CD14-positive monocyte (primary cell): Measurements from ENCODE around the gene CYP17A1. TPM values are rescaled to one million over a fixed set of nuclear protein-coding genes. Genes with fewer than 3 reads are reported as not detected.

Experiments used
- DNase-seq, 3 donors: peaks; one replicate each; pipeline ENCODE4 v3.0.0-alpha.2; 2011 to 2022
- H2AFZ ChIP-seq: 2 replicates; pipeline ENCODE4 v1.6.0; 2012; ENCODE audit warnings: mild to moderate bottlenecking, low read depth, low read length, inconsistent platforms; ENCODE audit not compliant: insufficient read depth, poor library complexity, severe bottlenecking
- H3K27ac ChIP-seq, 2 donors: 1 replicate in 1 of 2; 2 replicates in 1 of 2; pipeline ENCODE4 v1.5.1; 2012 to 2013; ENCODE audit warnings: low read length in 2 of 2, control low read depth in 1 of 2, inconsistent platforms in 1 of 2, low read depth in 1 of 2, mild to moderate bottlenecking in 1 of 2
- H3K27me3 ChIP-seq, 2 donors: one replicate each; pipeline versions ENCODE4 v1.6.0 to v1.6.1; 2011 to 2013; ENCODE audit warnings: low read length in 2 of 2; ENCODE audit not compliant: control insufficient read depth in 2 of 2, insufficient read depth in 2 of 2
- H3K36me3 ChIP-seq, 2 donors: replicated peaks in 1 of 2; 1 replicate in 1 of 2; 2 replicates in 1 of 2; pipeline versions ENCODE4 v1.5.1 to v1.6.1; 2012 to 2013; ENCODE audit warnings: low read length in 2 of 2, control low read depth in 1 of 2, inconsistent platforms in 1 of 2, mild to moderate bottlenecking in 1 of 2; ENCODE audit not compliant: insufficient read depth in 2 of 2, control insufficient read depth in 1 of 2
- H3K4me1 ChIP-seq, 2 donors: 1 replicate in 1 of 2; 2 replicates in 1 of 2; pipeline versions ENCODE4 v1.5.1 to v1.6.1; 2012 to 2013; ENCODE audit warnings: low read length in 2 of 2, control low read depth in 1 of 2, inconsistent platforms in 1 of 2, mild to moderate bottlenecking in 1 of 2, moderate library complexity in 1 of 2; ENCODE audit not compliant: insufficient read depth in 2 of 2, control insufficient read depth in 1 of 2
- H3K4me2 ChIP-seq: replicated peaks from 2 replicates; pipeline ENCODE3; 2012; ENCODE audit warnings: low read length, moderate library complexity, mild to moderate bottlenecking; ENCODE audit not compliant: poor library complexity, severe bottlenecking; ENCODE audit errors: extremely low read depth
- H3K4me3 ChIP-seq, 3 experiments: fragments of 200-600 bp in 1 of 3; sonication (generic) in 1 of 3; replicated peaks in 1 of 3; 1 replicate in 2 of 3; 2 replicates in 1 of 3; pipeline ENCODE4 v1.5.1; 2011 to 2013; ENCODE audit warnings: low read length in 3 of 3, mild to moderate bottlenecking in 3 of 3, control low read depth in 2 of 3, low read depth in 2 of 3, inconsistent platforms in 1 of 3, moderate library complexity in 1 of 3
- H3K79me2 ChIP-seq: 2 replicates; pipeline ENCODE4 v1.6.0; 2012; ENCODE audit warnings: mild to moderate bottlenecking, control low read depth, inconsistent platforms, low read length, moderate library complexity; ENCODE audit not compliant: insufficient read depth
- H3K9ac ChIP-seq: 2 replicates; pipeline ENCODE4 v1.6.0; 2017; ENCODE audit warnings: low read length, mild to moderate bottlenecking; ENCODE audit not compliant: insufficient read depth, poor library complexity, severe bottlenecking
- H3K9me3 ChIP-seq, 2 donors: replicated peaks in 1 of 2; 1 replicate in 1 of 2; 2 replicates in 1 of 2; pipeline versions ENCODE4 v1.5.1 to v1.6.1; 2012 to 2013; ENCODE audit warnings: low read length in 2 of 2, control low read depth in 1 of 2; ENCODE audit not compliant: control insufficient read depth in 1 of 2, insufficient read depth in 1 of 2
- H4K20me1 ChIP-seq: 2 replicates; pipeline ENCODE4 v1.6.0; 2012; ENCODE audit warnings: mild to moderate bottlenecking, low read length, control low read depth, moderate library complexity; ENCODE audit not compliant: insufficient read depth
- H3K27ac Mint-ChIP-seq, 7 donors: one replicate each; pipeline ENCODE4 v1.8.0; 2020; ENCODE audit warnings: mild to moderate bottlenecking in 7 of 7, mixed read lengths in 7 of 7, moderate library complexity in 6 of 7, inconsistent platforms in 2 of 7
- H3K27me3 Mint-ChIP-seq, 3 donors: one replicate each; pipeline ENCODE4 v1.8.0; 2021 to 2022; ENCODE audit warnings: low read depth in 3 of 3, mild to moderate bottlenecking in 3 of 3, mixed read lengths in 3 of 3, moderate library complexity in 3 of 3, inconsistent platforms in 1 of 3
- H3K36me3 Mint-ChIP-seq, 2 donors: one replicate each; pipeline ENCODE4 v1.8.0; 2020; ENCODE audit warnings: mixed read lengths in 2 of 2, inconsistent platforms in 1 of 2, mild to moderate bottlenecking in 1 of 2
- H3K4me1 Mint-ChIP-seq: one replicate; pipeline ENCODE4 v1.8.0; 2020; ENCODE audit warnings: mild to moderate bottlenecking, mixed read lengths
- H3K4me3 Mint-ChIP-seq, 2 donors: one replicate each; pipeline ENCODE4 v1.8.0; 2020; ENCODE audit warnings: mild to moderate bottlenecking in 2 of 2, mixed read lengths in 2 of 2, moderate library complexity in 1 of 2
- H3K9me3 Mint-ChIP-seq, 7 donors: one replicate each; pipeline ENCODE4 v1.8.0; 2020 to 2022; ENCODE audit warnings: mixed read lengths in 7 of 7, mild to moderate bottlenecking in 6 of 7, moderate library complexity in 6 of 7, inconsistent platforms in 2 of 7
- CTCF ChIP-seq: fragments of 200-600 bp; IDR thresholded peaks from one replicate; pipeline ENCODE4 v1.8.0; 2022; ENCODE audit warnings: antibody characterized with exemption, mild to moderate bottlenecking
- WGBS: methylation state at CpG from one replicate; pipeline ENCODE4 v1.1.5; 2013; ENCODE audit warnings: missing lambda C conversion rate; ENCODE audit not compliant: insufficient coverage; 5-methylcytosine and 5-hydroxymethylcytosine counted together
- intact Hi-C, 2 donors: fragments of 100-400 bp; cut with micrococcal nuclease; formaldehyde crosslinking; loops; one replicate each; pipeline versions ENCODE4 v1.15.0 to v1.15.1; 2023
- polyA plus RNA-seq, 3 donors: library from polyadenylated mRNA; depleted of rRNA in 1 of 3; unstranded in 2 of 3; stranded (reverse) in 1 of 3; fragments of 300-500 nt in 2 of 3; fragments of >200 nt in 1 of 3; fragmentation: Illumina TruSeq in 2 of 3; gene quantifications; 1 replicate in 2 of 3; 2 replicates in 1 of 3; pipeline ENCODE4 v1.2.3, GENCODE V29; 2012 to 2021
- small RNA-seq: library from RNA; depleted of rRNA; stranded (forward); fragments of <200 nt; gene quantifications from one replicate; pipeline ENCODE3, GENCODE V24; 2012; ENCODE audit warnings: low read depth; ENCODE audit not compliant: insufficient read length

The CYP17A1 gene
- polyA plus RNA-seq, 3 donors, result 0.04 TPM; not detected in 2

GRCh38 chr10:102781921-102782557 lies 55.2 kb downstream of the CYP17A1 start:
- peaks cover 0 to 1% (median 0%) of the 10 kb centered on the region in 3 donors for H3K27me3 Mint-ChIP-seq
- WGBS, result 90% methylated on average over 2 of the region's 6 CpGs
- Histone ChIP-seq H3K79me2 (peaks cover 96% of the 10 kb centered on the region), H3K27ac (peak overlapping the region in 1 of 2 donors; percentile 69), H3K36me3 (peaks cover 6 to 31% of the 10 kb centered on the region in 2 donors), H3K27me3 (no peaks in the 10 kb centered on the region), H3K4me2 (no peak overlapping the region), H3K9ac (no peak overlapping the region), H2AFZ (no peak overlapping the region), H4K20me1 (peaks cover 46% of the 10 kb centered on the region), H3K4me3 (no peak overlapping the region), H3K4me1 (peaks cover 54 to 62% of the 10 kb centered on the region in 2 donors), H3K9me3 (no peaks in the 10 kb centered on the region)
- peaks cover 61% of the 10 kb centered on the region for H3K4me1 Mint-ChIP-seq
- TF ChIP-seq CTCF, result no peak
- peaks cover 29 to 50% of the 10 kb centered on the region in 2 donors for H3K36me3 Mint-ChIP-seq
- no peak overlapping the region for H3K4me3 Mint-ChIP-seq
- no peak for DNase-seq
- H3K27ac Mint-ChIP-seq, result peak overlapping the region in 6 of 7 donors; percentile 73 to 95 (median 90)
- intact Hi-C loops, result no loop called here
- peaks cover 0 to 2% (median 0%) of the 10 kb centered on the region in 7 donors for H3K9me3 Mint-ChIP-seq

- no peaks in the 10 kb centered on the region for H3K9me3 ChIP-seq
- no peak overlapping the region for H3K4me3 ChIP-seq
- Mint-ChIP-seq H3K27ac (peak overlapping the region in 6 of 7 donors; percentile 15 to 86 (median 62)), H3K4me3 (no peak overlapping the region), H3K9me3 (peaks cover 0 to 2% (median 0%) of the 10 kb centered on the region in 7 donors), H3K4me1 (peaks cover 62% of the 10 kb centered on the region), H3K27me3 (peaks cover 0 to 1% (median 0%) of the 10 kb centered on the region in 3 donors), H3K36me3 (peaks cover 30 to 52% of the 10 kb centered on the region in 2 donors)
- intact Hi-C loops, result no loop called here
- H3K27ac ChIP-seq, result peak overlapping the region in 1 of 2 donors; percentile 38
- H4K20me1 ChIP-seq, result peaks cover 48% of the 10 kb centered on the region
- peaks cover 6 to 35% of the 10 kb centered on the region in 2 donors for H3K36me3 ChIP-seq
- no peak for DNase-seq
- WGBS, result 45% methylated on average over 4 of the region's 8 CpGs
- H3K9ac ChIP-seq, result no peak overlapping the region
- H2AFZ ChIP-seq, result no peak overlapping the region
- H3K4me2 ChIP-seq, result no peak overlapping the region
- TF ChIP-seq CTCF, result no peak
- peaks cover 96% of the 10 kb centered on the region for H3K79me2 ChIP-seq
- no peaks in the 10 kb centered on the region for H3K27me3 ChIP-seq
- peaks cover 54 to 62% of the 10 kb centered on the region in 2 donors for H3K4me1 ChIP-seq
Measured at GRCh38 chr10:102781090-102781920, 55.9 kb downstream of the CYP17A1 start.

Small RNA genes within 50 kb of the gene (small RNA-seq; reads per million reads assigned to genes)
- gene AS3MT (not detected), gene RF00026 (not detected), gene RNU6-1231P (not detected)

Other genes with a start within 250 kb of the CYP17A1 start
- 100 to 1,000 TPM in 1 of 3 donors, 10 to 100 TPM in 2; 39.4 to 183 (median 41.4) TPM for gene TRIM8, start 192.9 kb downstream of the CYP17A1 start, polyA plus RNA-seq
- gene ARL3, start 123.0 kb downstream of the CYP17A1 start, polyA plus RNA-seq, result 1 to 10 TPM; 2.8 to 6.3 (median 6.0) TPM
- 1 to 10 TPM; 1.3 to 2.0 (median 1.8) TPM for gene SFXN2, start 122.8 kb downstream of the CYP17A1 start, polyA plus RNA-seq
- 10 to 100 TPM; 24.8 to 43.0 (median 38.3) TPM for gene WBP1L, start 93.5 kb downstream of the CYP17A1 start, polyA plus RNA-seq
- gene BORCS7, start 16.8 kb upstream of the CYP17A1 start, polyA plus RNA-seq, result 10 to 100 TPM; 28.4 to 51.9 (median 49.8) TPM
- under 1 TPM in 2 of 3 donors, not detected in 1; 0.09 to 0.45 TPM for gene AS3MT, start 32.1 kb upstream of the CYP17A1 start, polyA plus RNA-seq
- 1 to 10 TPM; 1.6 to 3.8 (median 2.2) TPM for gene CNNM2, start 80.9 kb upstream of the CYP17A1 start, polyA plus RNA-seq